ENCODE results near the gene SLC2A9. TPM values are rescaled to one million over a fixed set of nuclear protein-coding genes. Genes with fewer than 3 reads are reported as not detected.

SLC2A9 gene
- total RNA-seq, 2 experiments from 2014 or later, result not detected

- H3K4me3 ChIP-seq (ENCODE audit: low read depth, low read length, poor library complexity, severe bottlenecking), result no peak overlapping the region
- no peaks in the 10 kb centered on the region for H3K9me3 ChIP-seq (ENCODE audit: low read length)
- H3K9me2 ChIP-seq (ENCODE audit: insufficient read depth, low read length), result no peaks in the 10 kb centered on the region
- BruUV-seq (replicated peaks), result no TSS peak
- DNase-seq (ENCODE audit: low spot score), result no peak
- no peak overlapping the region for H3K27ac ChIP-seq (ENCODE audit: low read depth, low read length, poor library complexity, severe bottlenecking)
- H4K20me1 ChIP-seq (ENCODE audit: insufficient read depth, low read length), result no peaks in the 10 kb centered on the region
- ChIA-PET CTCF (ENCODE audit: unreplicated experiment) (interaction anchor here (0.7 kb wide), 1 partner anchor 17 kb away, joined by 5 read pairs; no protein-coding TSS in a partner anchor), POLR2A (no interaction called here)
- H2AFZ ChIP-seq (ENCODE audit: low read length), result no peak overlapping the region
- no peaks in the 10 kb centered on the region for H3K79me2 ChIP-seq (ENCODE audit: insufficient read depth, low read depth, low read length)
- H3K36me3 ChIP-seq (ENCODE audit: insufficient read depth, low read length), result peaks cover 3% of the 10 kb centered on the region; the same call in 1 of the 2 replicates
- intact Hi-C loops (cut with micrococcal nuclease; ENCODE audit: unreplicated experiment), result loop anchor here (5.0 to 10.0 kb wide), 2 partner anchors 112 to 520 kb away; no protein-coding TSS in a partner anchor
- H3K4me1 ChIP-seq (ENCODE audit: insufficient read depth, low read length, poor library complexity, severe bottlenecking), result no peaks in the 10 kb centered on the region
- no peak overlapping the region for H3K4me2 ChIP-seq (ENCODE audit: low read length)
- TF ChIP-seq EZH2phosphoT487 (IDR thresholded peaks at IDR 0.05; ENCODE audit: borderline replicate concordance, low read depth, low read length), result no peak
- TF ChIP-seq, protein P1, sequence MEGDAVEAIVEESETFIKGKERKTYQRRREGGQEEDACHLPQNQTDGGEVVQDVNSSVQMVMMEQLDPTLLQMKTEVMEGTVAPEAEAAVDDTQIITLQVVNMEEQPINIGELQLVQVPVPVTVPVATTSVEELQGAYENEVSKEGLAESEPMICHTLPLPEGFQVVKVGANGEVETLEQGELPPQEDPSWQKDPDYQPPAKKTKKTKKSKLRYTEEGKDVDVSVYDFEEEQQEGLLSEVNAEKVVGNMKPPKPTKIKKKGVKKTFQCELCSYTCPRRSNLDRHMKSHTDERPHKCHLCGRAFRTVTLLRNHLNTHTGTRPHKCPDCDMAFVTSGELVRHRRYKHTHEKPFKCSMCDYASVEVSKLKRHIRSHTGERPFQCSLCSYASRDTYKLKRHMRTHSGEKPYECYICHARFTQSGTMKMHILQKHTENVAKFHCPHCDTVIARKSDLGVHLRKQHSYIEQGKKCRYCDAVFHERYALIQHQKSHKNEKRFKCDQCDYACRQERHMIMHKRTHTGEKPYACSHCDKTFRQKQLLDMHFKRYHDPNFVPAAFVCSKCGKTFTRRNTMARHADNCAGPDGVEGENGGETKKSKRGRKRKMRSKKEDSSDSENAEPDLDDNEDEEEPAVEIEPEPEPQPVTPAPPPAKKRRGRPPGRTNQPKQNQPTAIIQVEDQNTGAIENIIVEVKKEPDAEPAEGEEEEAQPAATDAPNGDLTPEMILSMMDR (conservative IDR thresholded peaks at IDR 0.05; ENCODE audit: low read length), result no peak
Observed at GRCh38 chr4:10017037-10017893, 4.0 kb downstream of the SLC2A9 start.

DNA sequence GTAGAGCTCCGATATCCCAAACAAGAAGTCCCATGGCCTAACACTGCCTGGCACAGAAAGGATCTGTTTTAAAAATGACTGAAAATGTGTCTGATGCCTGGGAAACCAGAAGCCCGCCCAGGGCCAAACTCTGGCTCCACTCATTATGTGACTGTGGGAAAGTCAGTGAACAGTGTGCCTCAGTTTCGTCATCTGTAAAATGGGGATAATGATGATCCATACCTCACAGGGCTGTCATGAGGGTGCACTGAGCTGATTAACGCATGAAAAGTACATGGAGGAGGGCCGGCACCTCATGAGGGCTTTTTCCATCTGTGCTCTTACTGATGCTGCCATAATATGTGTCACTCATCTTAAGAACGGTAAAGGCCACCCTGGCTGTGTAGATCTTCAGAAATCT, 5.1 kb downstream of the SLC2A9 start:
- Histone ChIP-seq H4K20me1 (ENCODE audit: insufficient read depth, low read length) (no peaks in the 10 kb centered on the region), H3K9me3 (ENCODE audit: low read length) (no peaks in the 10 kb centered on the region), H3K79me2 (ENCODE audit: insufficient read depth, low read depth, low read length) (no peaks in the 10 kb centered on the region), H3K27ac (ENCODE audit: low read depth, low read length, poor library complexity, severe bottlenecking) (no peak overlapping the region), H3K36me3 (ENCODE audit: insufficient read depth, low read length) (peaks cover 3% of the 10 kb centered on the region; the same call in 1 of the 2 replicates), H3K4me3 (ENCODE audit: low read depth, low read length, poor library complexity, severe bottlenecking) (no peak overlapping the region), H3K9me2 (ENCODE audit: insufficient read depth, low read length) (no peaks in the 10 kb centered on the region), H3K4me2 (ENCODE audit: low read length) (no peak overlapping the region), H2AFZ (ENCODE audit: low read length) (no peak overlapping the region), H3K4me1 (ENCODE audit: insufficient read depth, low read length, poor library complexity, severe bottlenecking) (no peaks in the 10 kb centered on the region)
- ChIA-PET CTCF (ENCODE audit: unreplicated experiment) (interaction anchor here (0.5 to 1.1 kb wide), 3 partner anchors 12 to 307 kb away, joined by 3 to 5 read pairs (median 3); no protein-coding TSS in a partner anchor), POLR2A (interaction anchor here (0.7 kb wide), 1 partner anchor 465 kb away, joined by 3 read pairs; no protein-coding TSS in a partner anchor)
- DNase-seq (ENCODE audit: low spot score), result no peak
- BruUV-seq (replicated peaks), result no TSS peak
- intact Hi-C loops (cut with micrococcal nuclease; ENCODE audit: unreplicated experiment), result loop anchor here (5.0 to 10.0 kb wide), 2 partner anchors 111 to 519 kb away; no protein-coding TSS in a partner anchor
- TF ChIP-seq EZH2phosphoT487 (IDR thresholded peaks at IDR 0.05; ENCODE audit: borderline replicate concordance, low read depth, low read length), result no peak
- TF ChIP-seq, protein P1 (conservative IDR thresholded peaks at IDR 0.05; ENCODE audit: low read length), result no peak

Measured in OCI-LY7 (cell line).